NT2/D1 (cell line): ENCODE results near the gene RASD1.

Experiments
- YY1 ChIP-seq: IDR thresholded peaks from 2 replicates; pipeline ENCODE4 v1.6.1; 2011; ENCODE audit not compliant: insufficient read length, insufficient read depth
- ZNF274 ChIP-seq: IDR thresholded peaks from 2 replicates; pipeline ENCODE4 v1.6.1; 2011; ENCODE audit warnings: mild to moderate bottlenecking, low read depth, low read length

GRCh38 chr17:17448076-17448475 is 48.1 kb downstream of the RASD1 start:
- TF ChIP-seq YY1 (no peak), ZNF274 (no peak)
